Urinary bladder (tissue), 4 donors: ENCODE measurements around the gene ZNF831. TPM values are rescaled to one million over a fixed set of nuclear protein-coding genes. Genes with fewer than 3 reads are reported as not detected.

Source experiments
- DNase-seq: peaks from one replicate; pipeline ENCODE4 v3.0.0-alpha.2; 2015; ENCODE audit errors: extremely low spot score
- H3K27ac ChIP-seq: one replicate; pipeline ENCODE4 v1.5.1; 2013; ENCODE audit warnings: low read depth, mild to moderate bottlenecking, moderate library complexity
- H3K36me3 ChIP-seq: one replicate; pipeline ENCODE4 v1.6.1; 2013; ENCODE audit warnings: mild to moderate bottlenecking, moderate library complexity; ENCODE audit not compliant: insufficient read depth
- H3K4me1 ChIP-seq: one replicate; pipeline ENCODE4 v1.6.1; 2013; ENCODE audit warnings: mild to moderate bottlenecking, moderate library complexity; ENCODE audit not compliant: insufficient read depth
- H3K4me3 ChIP-seq: one replicate; pipeline ENCODE4 v1.5.1; 2013; ENCODE audit warnings: low read depth, low read length
- WGBS: extraction: QIAGEN DNeasy Blood & Tissue Kit; methylation state at CpG from one replicate; pipeline ENCODE4 v1.1.7; 2013; 5-methylcytosine and 5-hydroxymethylcytosine counted together
- polyA plus RNA-seq: library from polyadenylated mRNA; stranded (reverse); fragments of 200-250 nt; gene quantifications from one replicate; pipeline ENCODE4 v1.2.3, GENCODE V29; 2013
- total RNA-seq: library from RNA; depleted of rRNA; stranded (reverse); fragments of >200 nt; gene quantifications from one replicate; pipeline ENCODE4 v1.2.3, GENCODE V29; 2014
- donor health status: healthy with polysubstance abuse.
- donor health status: healthy.

ZNF831 gene
- total and polyA plus RNA-seq, 2 donors: 0.18 to 0.69 TPM

- DNase-seq: no peak
- Histone ChIP-seq H3K4me3 (no peak overlapping the region), H3K36me3 (no peaks in the 10 kb centered on the region), H3K27ac (no peak overlapping the region), H3K4me1 (no peaks in the 10 kb centered on the region)
- 64% methylated on average over 5 of the region's 5 CpGs for WGBS
These were observed 26.8 kb downstream of the ZNF831 start for GRCh38 chr20:59190466-59190865.

DNA sequence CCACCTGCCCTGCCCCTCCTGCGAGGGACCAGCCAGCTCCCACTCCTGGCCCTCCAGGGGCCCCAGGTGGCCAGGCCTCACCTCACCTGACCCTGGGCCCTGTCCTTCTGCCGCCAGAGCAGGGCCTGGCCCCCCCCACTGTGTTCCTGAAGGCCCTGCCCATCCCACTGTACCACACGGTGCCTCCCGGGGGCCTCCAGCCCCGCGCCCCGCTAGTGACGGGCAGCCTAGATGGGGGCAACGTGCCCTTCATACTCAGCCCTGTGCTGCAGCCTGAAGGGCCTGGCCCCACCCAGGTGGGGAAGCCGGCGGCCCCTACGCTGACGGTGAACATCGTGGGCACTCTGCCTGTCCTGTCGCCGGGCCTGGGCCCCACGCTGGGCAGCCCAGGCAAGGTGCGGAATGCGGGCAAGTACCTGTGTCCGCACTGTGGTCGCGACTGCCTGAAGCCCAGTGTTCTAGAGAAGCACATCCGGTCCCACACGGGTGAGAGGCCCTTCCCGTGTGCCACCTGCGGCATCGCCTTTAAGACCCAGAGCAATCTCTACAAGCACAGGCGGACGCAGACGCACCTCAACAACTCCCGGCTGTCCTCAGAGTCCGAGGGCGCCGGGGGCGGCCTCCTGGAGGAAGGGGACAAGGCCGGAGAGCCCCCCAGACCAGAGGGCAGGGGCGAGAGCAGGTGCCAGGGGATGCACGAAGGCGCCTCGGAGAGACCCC lies 27.6 kb downstream of the ZNF831 start:
- H3K36me3 ChIP-seq: no peaks in the 10 kb centered on the region
- H3K4me3 ChIP-seq: no peak overlapping the region
- 94% methylated on average over 40 of the region's 40 CpGs for WGBS
- no peak for DNase-seq
- H3K27ac ChIP-seq: no peak overlapping the region
- H3K4me1 ChIP-seq: no peaks in the 10 kb centered on the region

DNA sequence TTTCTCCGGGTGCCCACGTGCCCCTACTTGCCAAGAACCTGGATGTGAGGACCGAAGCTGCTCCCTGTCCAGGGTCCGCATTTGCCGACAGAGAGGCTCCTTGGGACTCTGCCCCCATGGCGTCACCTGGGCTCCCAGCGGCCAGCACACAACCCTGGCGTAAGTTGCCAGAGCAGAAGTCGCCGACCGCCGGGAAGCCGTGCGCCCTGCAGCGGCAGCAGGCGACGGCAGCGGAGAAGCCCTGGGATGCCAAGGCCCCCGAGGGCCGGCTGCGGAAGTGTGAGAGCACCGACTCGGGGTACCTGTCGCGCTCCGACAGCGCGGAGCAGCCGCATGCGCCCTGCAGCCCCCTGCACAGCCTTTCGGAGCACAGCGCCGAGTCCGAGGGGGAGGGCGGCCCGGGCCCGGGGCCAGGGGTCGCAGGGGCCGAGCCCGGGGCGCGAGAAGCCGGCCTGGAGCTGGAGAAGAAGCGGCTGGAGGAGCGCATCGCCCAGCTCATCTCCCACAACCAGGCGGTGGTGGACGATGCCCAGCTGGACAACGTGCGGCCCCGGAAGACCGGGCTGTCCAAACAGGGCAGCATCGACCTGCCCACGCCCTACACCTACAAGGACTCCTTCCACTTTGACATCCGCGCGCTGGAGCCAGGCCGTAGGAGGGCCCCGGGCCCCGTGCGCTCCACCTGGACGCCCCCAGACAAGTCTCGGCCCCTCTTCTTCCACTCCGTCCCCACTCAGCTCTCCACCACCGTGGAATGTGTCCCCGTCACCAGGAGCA lies 28.3 kb downstream of the ZNF831 start:
- DNase-seq: no peak
- no peaks in the 10 kb centered on the region for H3K4me1 ChIP-seq
- H3K36me3 ChIP-seq: no peaks in the 10 kb centered on the region
- H3K27ac ChIP-seq: no peak overlapping the region
- 76% methylated on average over 66 of the region's 66 CpGs for whole genome bisulfite sequencing
- H3K4me3 ChIP-seq: no peak overlapping the region

GRCh38 chr20:59192533-59192896 lies 28.9 kb downstream of the ZNF831 start:
- DNase-seq: no peak
- H3K4me3 ChIP-seq: no peak overlapping the region
- no peaks in the 10 kb centered on the region for H3K36me3 ChIP-seq
- WGBS: 94% methylated on average over 25 of the region's 25 CpGs
- H3K4me1 ChIP-seq: no peaks in the 10 kb centered on the region
- H3K27ac ChIP-seq: no peak overlapping the region

- H3K4me1 ChIP-seq: no peaks in the 10 kb centered on the region
- H3K36me3 ChIP-seq: no peaks in the 10 kb centered on the region
- H3K4me3 ChIP-seq: no peak overlapping the region
- no peak for DNase-seq
- WGBS: 83% methylated on average over 7 of the region's 7 CpGs
- no peak overlapping the region for H3K27ac ChIP-seq
These were observed 29.7 kb downstream of the ZNF831 start for GRCh38 chr20:59193325-59193724.

GRCh38 chr20:59194023-59194935 lies 30.7 kb downstream of the ZNF831 start:
- DNase-seq: no peak
- WGBS: 90% methylated on average over 24 of the region's 24 CpGs
- Histone ChIP-seq H3K36me3 (no peaks in the 10 kb centered on the region), H3K27ac (no peak overlapping the region), H3K4me3 (no peak overlapping the region), H3K4me1 (no peaks in the 10 kb centered on the region)

GRCh38 chr20:59195316-59195993 lies 31.8 kb downstream of the ZNF831 start:
- WGBS: 93% methylated on average over 18 of the region's 18 CpGs
- Histone ChIP-seq H3K4me1 (no peaks in the 10 kb centered on the region), H3K36me3 (no peaks in the 10 kb centered on the region), H3K27ac (no peak overlapping the region), H3K4me3 (no peak overlapping the region)
- no peak for DNase-seq

DNA sequence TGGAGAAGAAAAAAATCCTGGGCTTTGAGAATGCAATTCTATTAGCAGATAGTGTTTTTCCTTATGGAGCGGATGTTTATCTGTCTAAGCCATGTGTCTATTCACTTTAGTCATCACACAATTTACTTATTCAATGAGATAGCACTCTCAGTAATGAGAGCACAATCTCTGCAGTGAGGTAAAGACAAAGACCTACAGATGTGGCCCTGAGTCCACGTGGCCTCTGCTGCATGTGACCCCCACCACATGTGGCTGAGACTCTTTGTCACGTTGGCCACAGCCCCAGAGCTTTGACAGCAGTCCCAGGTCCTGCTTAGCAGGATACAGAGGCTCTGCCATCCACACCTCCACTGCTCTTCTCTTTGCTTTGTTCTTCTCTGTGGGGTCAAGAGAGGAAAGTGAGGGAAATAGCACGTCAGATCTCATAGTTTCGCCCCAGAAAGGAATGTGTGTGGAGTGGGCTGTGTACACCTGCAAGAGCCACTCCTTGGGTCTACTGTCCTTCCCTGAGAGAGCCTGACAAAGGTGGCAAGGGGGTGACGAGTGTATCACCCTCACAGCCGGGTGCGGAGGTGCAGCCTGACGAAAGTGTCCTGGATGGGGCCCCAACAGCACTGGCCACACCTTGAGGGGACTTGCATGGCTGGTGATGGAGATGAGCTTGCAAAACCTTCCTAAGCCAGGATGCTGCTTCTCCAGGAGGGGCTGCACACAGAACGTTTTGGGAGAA lies 40.7 kb downstream of the ZNF831 start:
- Histone ChIP-seq H3K4me3 (no peak overlapping the region), H3K36me3 (no peaks in the 10 kb centered on the region), H3K27ac (no peak overlapping the region), H3K4me1 (no peaks in the 10 kb centered on the region)
- 57% methylated on average over 10 of the region's 10 CpGs for WGBS
- no peak for DNase-seq

DNA sequence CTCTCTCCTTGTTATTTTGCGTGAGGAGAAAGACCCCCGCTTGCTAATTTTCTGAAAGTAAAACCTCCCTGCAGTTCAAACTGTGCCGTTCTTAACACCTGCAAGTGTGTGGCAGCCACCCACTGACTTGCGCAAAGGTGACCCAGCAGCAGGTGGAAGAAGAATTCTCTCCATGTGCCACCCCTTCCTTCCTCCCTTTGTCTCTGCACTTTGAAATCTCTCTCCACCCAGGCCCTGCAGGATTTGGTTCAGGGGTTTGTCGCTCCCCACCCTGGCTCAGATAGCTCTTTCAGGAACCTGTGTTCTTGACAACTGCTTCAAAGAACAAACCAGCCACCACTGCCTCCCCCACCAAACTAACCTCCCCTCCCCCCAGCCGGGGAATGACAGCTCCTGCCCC lies 41.4 kb downstream of the ZNF831 start:
- H3K4me1 ChIP-seq: no peaks in the 10 kb centered on the region
- H3K27ac ChIP-seq: no peak overlapping the region
- no peaks in the 10 kb centered on the region for H3K36me3 ChIP-seq
- no peak for DNase-seq
- WGBS: 63% methylated on average over 6 of the region's 6 CpGs
- no peak overlapping the region for H3K4me3 ChIP-seq

DNA sequence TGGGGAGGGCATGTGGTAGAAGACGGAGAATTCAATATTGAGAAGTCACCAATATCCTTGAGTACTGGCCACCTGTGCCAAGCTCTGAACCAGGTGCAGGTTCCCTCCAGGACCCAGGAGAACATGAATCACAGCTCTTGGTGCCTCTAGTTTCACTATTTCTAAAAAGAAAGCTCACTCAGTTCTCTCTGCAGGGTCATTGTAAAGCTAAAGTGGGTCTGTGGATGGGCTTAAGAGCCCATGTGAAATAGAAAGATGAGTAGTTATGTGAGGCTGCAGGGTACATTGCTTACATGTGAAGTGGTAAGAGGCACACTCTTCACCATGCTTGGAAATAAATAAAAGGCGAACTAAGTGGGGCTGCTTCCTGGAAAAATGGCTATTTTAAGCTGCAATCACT lies 43.6 kb downstream of the ZNF831 start:
- Histone ChIP-seq H3K4me3 (no peak overlapping the region), H3K27ac (no peak overlapping the region), H3K4me1 (no peaks in the 10 kb centered on the region), H3K36me3 (no peaks in the 10 kb centered on the region)
- WGBS: 85% methylated on average over 2 of the region's 2 CpGs
- no peak for DNase-seq

- no peak for DNase-seq
- Histone ChIP-seq H3K27ac (no peak overlapping the region), H3K4me3 (no peak overlapping the region), H3K36me3 (no peaks in the 10 kb centered on the region), H3K4me1 (no peaks in the 10 kb centered on the region)
- 80% methylated on average over 2 of the region's 2 CpGs for WGBS
These were observed 44.2 kb downstream of the ZNF831 start for GRCh38 chr20:59207742-59208357.

- Histone ChIP-seq H3K4me1 (no peaks in the 10 kb centered on the region), H3K4me3 (no peak overlapping the region), H3K36me3 (no peaks in the 10 kb centered on the region), H3K27ac (no peak overlapping the region)
- no peak for DNase-seq
- WGBS: 84% methylated on average over 11 of the region's 11 CpGs
These were observed 46.6 kb downstream of the ZNF831 start for GRCh38 chr20:59210186-59210585.
